Measurements from ENCODE around the gene MYRFL. TPM values are rescaled to one million over a fixed set of nuclear protein-coding genes. Genes with fewer than 3 reads are reported as not detected.

The MYRFL gene
- total and polyA plus RNA-seq, 2 of the 8 experiments (the other 6 are each of a cell fraction or from before 2014, with no cell fraction given), result 1.1 to 2.0 TPM

- H2BK12ac ChIP-seq (ENCODE audit: low read depth, low read length), result no peak overlapping the region
- no peak overlapping the region for H3K14ac ChIP-seq (ENCODE audit: insufficient read length)
- H2BK15ac ChIP-seq (ENCODE audit: low read length), result no peak overlapping the region
- no peak overlapping the region for H3K56ac ChIP-seq (replicated peaks; ENCODE audit: insufficient read length, low read depth, low read length)
- H2BK20ac ChIP-seq (ENCODE audit: low read length), result no peak overlapping the region
- TF ChIP-seq HDAC2 (IDR thresholded peaks at IDR 0.05; ENCODE audit: borderline replicate concordance in 1 of 2, low read depth in 2 of 2, low read length in 2 of 2) (no peak), MAFK (IDR thresholded peaks at IDR 0.05; ENCODE audit: low read depth, low read length) (no peak), KDM1A (IDR thresholded peaks at IDR 0.05; ENCODE audit: borderline replicate concordance, low read length) (no peak), CTCF (IDR thresholded peaks at IDR 0.05; ENCODE audit: control extremely low read depth in 1 of 3, insufficient read depth in 1 of 3, low read depth in 1 of 3, low read length in 3 of 3) (no peak), ASH2L (IDR thresholded peaks at IDR 0.05; ENCODE audit: low read length) (no peak), CHD2 (IDR thresholded peaks at IDR 0.05; ENCODE audit: low read length) (no peak), POU5F1 (IDR thresholded peaks at IDR 0.05; ENCODE audit: low read depth, low read length) (no peak), GABPA (IDR thresholded peaks at IDR 0.05; ENCODE audit: borderline replicate concordance, insufficient read depth, low read length) (no peak), CEBPB (IDR thresholded peaks at IDR 0.05; ENCODE audit: low read depth, low read length) (no peak), TCF12 (IDR thresholded peaks at IDR 0.05; ENCODE audit: low read depth, low read length) (no peak)
- no peaks in the 10 kb centered on the region for H3K23me2 ChIP-seq (ENCODE audit: low read depth, low read length)
- no peak overlapping the region for H3K27ac ChIP-seq (ENCODE audit: low read depth, low read length)
- CTCF ChIA-PET (ENCODE audit: partially characterized antibody), result interaction anchor here (0.7 kb wide), 1 partner anchor 166 kb away, joined by 3 read pairs; no protein-coding TSS in a partner anchor
- no peak overlapping the region for H3K4ac ChIP-seq (replicated peaks; ENCODE audit: insufficient read length, low read depth, low read length)
- no peak overlapping the region for H3K23ac ChIP-seq (ENCODE audit: insufficient read length)
- H2AFZ ChIP-seq (ENCODE audit: low read length), result no peak overlapping the region
- H3K4me1 ChIP-seq (replicated peaks in 1 of 4; ENCODE audit: control insufficient read depth in 3 of 4, insufficient read depth in 4 of 4, low read length in 3 of 4), result no peaks in the 10 kb centered on the region
- DNase-seq (ENCODE audit: low read depth in 1 of 2, low spot score in 2 of 2) (no peak), FAIRE-seq (no peak)
- 88% methylated on average over 1 of the region's 1 CpG; no CpG with 5 or more reads in 1 of the 2 experiments for WGBS, 2 experiments (ENCODE audit: extremely low coverage in 1 of 2, insufficient coverage in 1 of 2, insufficient read length in 1 of 2, insufficient replicate concordance in 2 of 2, low coverage in 1 of 2, low lambda C conversion rate in 2 of 2, missing lambda C conversion rate in 1 of 2)
- no peaks in the 10 kb centered on the region for H3K9me3 ChIP-seq (ENCODE audit: insufficient read depth in 2 of 2, low read depth in 1 of 2, low read length in 1 of 2)
- H2BK5ac ChIP-seq (ENCODE audit: low read depth, low read length), result no peak overlapping the region
- H3K79me2 ChIP-seq (ENCODE audit: control insufficient read depth in 1 of 2, insufficient read depth in 2 of 2, low read length in 2 of 2), result no peaks in the 10 kb centered on the region
- no peaks in the 10 kb centered on the region for H3K27me3 ChIP-seq (replicated peaks in 1 of 4; ENCODE audit: control insufficient read depth in 3 of 4, extremely low read depth in 1 of 4, insufficient read depth in 3 of 4, low read length in 3 of 4)
- H4K5ac ChIP-seq (ENCODE audit: insufficient read length, low read depth, low read length), result no peak overlapping the region
- H2AK5ac ChIP-seq (ENCODE audit: low read depth, low read length), result no peak overlapping the region
- H3K4me3 ChIP-seq (ENCODE audit: extremely low read depth in 1 of 4, insufficient read depth in 2 of 4, low read depth in 3 of 4, low read length in 4 of 4), result no peak overlapping the region
- H3K4me2 ChIP-seq (ENCODE audit: insufficient read depth in 1 of 2, low read depth in 2 of 2, low read length in 2 of 2), result no peak overlapping the region
- H4K8ac ChIP-seq (ENCODE audit: extremely low read depth, insufficient read depth, low read length), result no peak overlapping the region
- H3K79me1 ChIP-seq (ENCODE audit: low read depth, low read length), result no peaks in the 10 kb centered on the region
- no peak overlapping the region for H4K91ac ChIP-seq (replicated peaks; ENCODE audit: insufficient read length, low read length)
- H3K18ac ChIP-seq (ENCODE audit: extremely low read depth, low read length), result no peak overlapping the region
- H3K36me3 ChIP-seq (ENCODE audit: control insufficient read depth in 2 of 4, insufficient read depth in 4 of 4, low read length in 3 of 4), result no peaks in the 10 kb centered on the region
- POLR2A ChIA-PET (ENCODE audit: partially characterized antibody), result no interaction called here
- H2BK120ac ChIP-seq (replicated peaks; ENCODE audit: low read depth, low read length), result no peak overlapping the region
- no peaks in the 10 kb centered on the region for H4K20me1 ChIP-seq (replicated peaks in 1 of 2; ENCODE audit: control insufficient read depth in 1 of 2, insufficient read depth in 2 of 2, low read length in 2 of 2)
- H3K9ac ChIP-seq (replicated peaks in 1 of 4; ENCODE audit: extremely low read depth in 1 of 4, low read depth in 3 of 4, low read length in 3 of 4), result no peak overlapping the region
These were observed 80.8 kb downstream of the MYRFL start for GRCh38 chr12:69905801-69906200.
